Activated B cell treated with CpG ODN at 0.5 μM for 24 hours (primary cell): ENCODE results near the gene IFITM5. TPM values are rescaled to one million over a fixed set of nuclear protein-coding genes. Genes with fewer than 3 reads are reported as not detected.

Source experiments
- ATAC-seq: fragments of 200-7000 bp; cut with Tn5 transposase; one replicate; pipeline ENCODE4 v1.10.0; 2021; ENCODE audit warnings: low read depth, mild to moderate bottlenecking, moderate library complexity
- CTCF ChIA-PET: fragments of 350-600 bp; sonication (Branson Sonifier 250); formaldehyde crosslinking; loops from one replicate; lab custom pipeline; 2021; ENCODE audit warnings: antibody characterized with exemption; lab: Charles Lee
- POLR2A ChIA-PET: fragments of 350-600 bp; sonication (Branson Sonifier 250); formaldehyde crosslinking; loops from one replicate; lab custom pipeline; 2021; ENCODE audit warnings: antibody characterized with exemption; lab: Charles Lee
- DNase-seq: peaks from one replicate; pipeline ENCODE4 v3.0.0; 2022
- H3K27ac Mint-ChIP-seq: one replicate; pipeline ENCODE4 v1.8.0; 2020; ENCODE audit warnings: mixed read lengths
- H3K27me3 Mint-ChIP-seq: one replicate; pipeline ENCODE4 v1.8.0; 2021; ENCODE audit warnings: mixed read lengths
- H3K36me3 Mint-ChIP-seq: one replicate; pipeline ENCODE4 v1.8.0; 2021; ENCODE audit warnings: low read depth, mixed read lengths
- H3K4me1 Mint-ChIP-seq: one replicate; pipeline ENCODE4 v1.8.0; 2021; ENCODE audit warnings: mixed read lengths
- H3K4me3 Mint-ChIP-seq: one replicate; pipeline ENCODE4 v1.8.0; 2020; ENCODE audit warnings: mild to moderate bottlenecking, mixed read lengths
- H3K9me3 Mint-ChIP-seq: one replicate; pipeline ENCODE4 v1.8.0; 2020; ENCODE audit warnings: mixed read lengths
- intact Hi-C: fragments of 100-400 bp; cut with micrococcal nuclease; formaldehyde crosslinking; loops from one replicate; pipeline ENCODE4 v1.15.1; 2024
- total RNA-seq: library from RNA; stranded (reverse); gene quantifications from 2 replicates; pipeline ENCODE4 v1.2.3, GENCODE V29; 2022
- TF ChIP-seq, protein P1 (sequence below): fragments of 200-600 bp; IDR thresholded peaks from one replicate; pipeline ENCODE4 v1.8.0; 2022; ENCODE audit warnings: antibody characterized with exemption, mild to moderate bottlenecking

IFITM5 gene
- total RNA-seq, 1 donor from 2014 or later = not detected

DNA sequence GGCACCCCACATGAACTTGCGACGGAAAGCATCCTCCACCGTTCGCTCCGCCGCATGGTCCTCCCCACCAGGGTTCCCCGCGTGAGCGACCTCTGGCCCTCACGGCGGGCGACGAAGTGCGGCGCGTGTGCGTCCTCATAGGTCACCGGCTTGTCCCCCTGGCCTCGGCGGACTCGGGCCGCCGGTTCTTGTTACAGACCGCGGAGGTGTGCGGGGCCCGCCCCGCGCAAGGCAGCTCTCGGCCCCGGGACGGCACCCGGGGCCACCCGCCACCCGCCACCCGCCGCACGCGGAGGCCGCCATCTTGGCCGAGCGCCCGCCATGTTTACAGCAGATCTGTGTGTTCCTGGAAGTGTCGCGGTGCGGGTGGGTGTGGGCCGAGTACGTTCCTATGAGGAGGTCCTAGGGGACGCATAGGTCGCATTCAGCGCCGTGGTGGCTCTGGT, 4.8 kb upstream of the IFITM5 start:
- peaks cover 45% of the 10 kb centered on the region for H3K4me1 Mint-ChIP-seq
- no peaks in the 10 kb centered on the region for H3K27me3 Mint-ChIP-seq
- ChIA-PET POLR2A (interaction anchor here (0.8 to 4.2 kb wide), 6 partner anchors 23 to 53 kb away, joined by 3 to 31 read pairs (median 7); no protein-coding TSS in a partner anchor), CTCF (interaction anchor here (0.8 to 3.2 kb wide), 3 partner anchors 28 to 66 kb away, joined by 3 to 25 read pairs (median 5); no protein-coding TSS in a partner anchor)
- no peaks in the 10 kb centered on the region for H3K9me3 Mint-ChIP-seq
- ATAC-seq (no peak), DNase-seq (no peak)
- peaks cover 3% of the 10 kb centered on the region for H3K36me3 Mint-ChIP-seq
- intact Hi-C loops = no loop called here
- H3K27ac Mint-ChIP-seq = no peak overlapping the region
- TF ChIP-seq, protein P1, sequence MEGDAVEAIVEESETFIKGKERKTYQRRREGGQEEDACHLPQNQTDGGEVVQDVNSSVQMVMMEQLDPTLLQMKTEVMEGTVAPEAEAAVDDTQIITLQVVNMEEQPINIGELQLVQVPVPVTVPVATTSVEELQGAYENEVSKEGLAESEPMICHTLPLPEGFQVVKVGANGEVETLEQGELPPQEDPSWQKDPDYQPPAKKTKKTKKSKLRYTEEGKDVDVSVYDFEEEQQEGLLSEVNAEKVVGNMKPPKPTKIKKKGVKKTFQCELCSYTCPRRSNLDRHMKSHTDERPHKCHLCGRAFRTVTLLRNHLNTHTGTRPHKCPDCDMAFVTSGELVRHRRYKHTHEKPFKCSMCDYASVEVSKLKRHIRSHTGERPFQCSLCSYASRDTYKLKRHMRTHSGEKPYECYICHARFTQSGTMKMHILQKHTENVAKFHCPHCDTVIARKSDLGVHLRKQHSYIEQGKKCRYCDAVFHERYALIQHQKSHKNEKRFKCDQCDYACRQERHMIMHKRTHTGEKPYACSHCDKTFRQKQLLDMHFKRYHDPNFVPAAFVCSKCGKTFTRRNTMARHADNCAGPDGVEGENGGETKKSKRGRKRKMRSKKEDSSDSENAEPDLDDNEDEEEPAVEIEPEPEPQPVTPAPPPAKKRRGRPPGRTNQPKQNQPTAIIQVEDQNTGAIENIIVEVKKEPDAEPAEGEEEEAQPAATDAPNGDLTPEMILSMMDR = no peak
- no peak overlapping the region for H3K4me3 Mint-ChIP-seq

DNA sequence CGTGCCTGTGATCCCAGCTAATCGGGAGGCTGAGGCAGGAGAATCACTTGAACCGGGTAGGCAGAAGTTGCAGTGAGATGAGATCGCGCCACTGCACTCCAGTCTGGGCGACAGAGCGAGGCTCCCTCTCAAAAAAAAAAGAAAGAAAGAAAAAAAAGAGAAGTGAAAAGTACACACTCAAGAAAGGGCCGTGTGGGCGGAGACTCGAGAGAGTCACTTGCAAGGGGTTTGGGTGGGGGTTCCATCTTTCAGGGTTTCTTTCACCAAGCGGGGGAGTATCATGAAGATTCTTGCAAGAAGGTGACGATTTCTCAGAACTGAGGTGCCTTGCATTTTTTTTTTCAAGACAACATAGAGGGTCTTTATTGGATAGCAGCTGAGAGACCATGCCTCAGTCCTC, 4.0 kb upstream of the IFITM5 start:
- Mint-ChIP-seq H3K4me1 (peaks cover 40% of the 10 kb centered on the region), H3K27ac (peak overlapping the region; percentile 46), H3K27me3 (no peaks in the 10 kb centered on the region), H3K36me3 (peaks cover 3% of the 10 kb centered on the region), H3K4me3 (peak overlapping the region; percentile 21), H3K9me3 (no peaks in the 10 kb centered on the region)
- DNase-seq (no peak), ATAC-seq (peak; percentile 60)
- CTCF ChIA-PET = no interaction called here
- POLR2A ChIA-PET = interaction anchor here (0.7 to 4.2 kb wide), 4 partner anchors 24 to 69 kb away, joined by 4 to 31 read pairs (median 7); no protein-coding TSS in a partner anchor
- intact Hi-C loops = loop anchor here (2.0 kb wide), 1 partner anchor 15 kb away; the partner anchor contains the start of gene PGGHG
- TF ChIP-seq, protein P1 = no peak

DNA sequence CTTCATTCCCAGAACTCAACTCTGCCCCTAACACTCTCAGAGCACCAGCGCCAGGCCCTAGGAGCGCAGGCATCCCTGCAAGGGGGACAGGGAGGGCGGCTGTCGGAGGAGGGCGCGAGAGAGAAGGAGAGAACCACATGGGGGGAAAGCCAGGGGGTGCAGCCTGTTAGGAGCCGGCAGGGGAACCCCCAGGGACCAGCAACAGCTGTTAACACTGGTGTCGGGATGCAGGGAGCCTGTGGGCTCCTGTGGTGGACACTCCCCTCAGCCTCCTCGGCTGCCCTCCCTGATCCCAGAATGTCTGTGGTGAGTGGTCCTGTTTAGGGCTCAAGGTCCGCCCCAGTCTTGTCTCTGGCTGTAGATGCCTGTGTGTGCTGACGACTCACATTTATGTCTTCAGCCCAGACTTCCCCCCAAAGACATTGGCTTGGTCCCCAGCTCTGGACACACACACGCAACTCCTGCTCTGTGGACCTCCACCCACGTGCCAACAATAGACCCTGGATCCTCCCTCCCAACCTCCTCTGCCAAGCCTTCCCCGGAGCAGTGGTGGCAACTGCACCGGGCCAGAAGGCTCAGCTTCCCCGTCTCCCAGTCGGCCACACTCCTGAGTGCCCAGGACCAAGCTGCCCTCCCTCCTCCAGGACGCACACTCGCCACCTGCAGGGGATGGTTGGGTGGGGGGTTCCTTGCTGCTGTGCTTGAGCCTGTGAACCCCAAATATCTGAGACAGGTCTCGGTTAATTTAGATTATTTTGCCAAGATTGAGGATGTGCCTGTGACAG, 817 bp upstream of the IFITM5 start:
- TF ChIP-seq, protein P1 = no peak
- H3K27me3 Mint-ChIP-seq = no peaks in the 10 kb centered on the region
- POLR2A ChIA-PET = interaction anchor here (0.7 to 2.7 kb wide), 3 partner anchors 16 to 402 kb away, joined by 4 to 7 read pairs (median 6); no protein-coding TSS in a partner anchor
- H3K4me3 Mint-ChIP-seq = no peak overlapping the region
- H3K9me3 Mint-ChIP-seq = no peaks in the 10 kb centered on the region
- CTCF ChIA-PET = no interaction called here
- H3K36me3 Mint-ChIP-seq = peaks cover 2% of the 10 kb centered on the region
- intact Hi-C loops = no loop called here
- H3K27ac Mint-ChIP-seq = no peak overlapping the region
- DNase-seq (no peak), ATAC-seq (no peak)
- peaks cover 30% of the 10 kb centered on the region for H3K4me1 Mint-ChIP-seq

DNA sequence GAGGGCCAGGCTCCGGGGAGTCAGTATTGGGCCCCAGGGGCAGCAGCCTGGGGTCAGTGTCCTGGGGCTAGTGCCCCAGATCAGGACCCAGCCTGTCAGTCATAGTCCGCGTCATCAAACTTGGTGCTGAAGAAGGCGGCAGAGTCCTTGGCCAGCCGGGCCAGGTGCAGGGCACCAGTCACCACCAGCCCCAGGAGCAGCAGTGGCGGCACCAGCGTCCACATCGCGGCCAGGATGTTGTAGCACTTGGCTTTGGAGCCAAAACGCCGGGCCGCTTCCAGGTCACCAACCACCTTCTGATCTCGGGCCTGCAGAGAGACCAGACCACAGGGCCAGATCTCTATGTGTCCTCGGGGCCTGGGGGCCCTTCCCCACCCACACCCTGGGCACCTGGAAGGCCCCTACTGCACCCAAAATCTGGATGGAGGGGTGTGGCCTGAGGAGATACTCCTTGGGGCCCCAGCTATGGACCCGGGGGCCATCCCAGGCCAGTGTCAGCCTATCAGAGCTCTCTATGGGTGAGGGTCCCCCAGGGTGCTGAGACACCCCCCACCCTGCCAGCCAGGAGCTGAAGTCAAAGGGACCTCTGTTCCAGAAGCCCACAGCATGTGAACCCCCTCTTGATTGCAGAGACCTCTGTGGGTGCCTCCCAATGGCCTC, 790 bp downstream of the IFITM5 start:
- TF ChIP-seq, protein P1 = no peak
- no peaks in the 10 kb centered on the region for H3K9me3 Mint-ChIP-seq
- peaks cover 19% of the 10 kb centered on the region for H3K4me1 Mint-ChIP-seq
- ChIA-PET CTCF (no interaction called here), POLR2A (interaction anchor here (0.9 kb wide), 1 partner anchor 17 kb away, joined by 3 read pairs; no protein-coding TSS in a partner anchor)
- no peak overlapping the region for H3K27ac Mint-ChIP-seq
- H3K36me3 Mint-ChIP-seq = peaks cover 9% of the 10 kb centered on the region
- ATAC-seq (no peak), DNase-seq (peak; percentile 10)
- H3K4me3 Mint-ChIP-seq = no peak overlapping the region
- intact Hi-C loops = no loop called here
- no peaks in the 10 kb centered on the region for H3K27me3 Mint-ChIP-seq
